A549 treated with AZD9567 at 1 μM for 4 hours (cell line): ENCODE measurements around the gene AKR1C1. TPM values are rescaled to one million over a fixed set of nuclear protein-coding genes. Genes with fewer than 3 reads are reported as not detected.

ENCODE experiments used
- total RNA-seq: library from RNA; stranded (reverse); fragments of 200-300 nt; extraction: Qiagen RNA extraction; gene quantifications from 5 replicates; pipeline ENCODE4 v1.2.3, GENCODE V29; 2022; ENCODE audit not compliant: insufficient read depth

The AKR1C1 gene
- total RNA-seq: 469 to 596 TPM (median 558 TPM) in 5 replicates

GRCh38 chr10:4962876-4963814, at the start of gene AKR1C1:
Gene AKR1C1, plus strand, starts transcription at chr10:4963415. Its CDS starts 30 bp downstream, at chr10:4963445.

GRCh38 chr10:5003127-5004029, 40.2 kb downstream of the AKR1C1 start, which contains the start of gene AKR1C2:
Gene AKR1C2, minus strand, starts transcription at chr10:5003857. Its CDS starts 22 bp downstream, at chr10:5003835.

Other genes starting within 250 kb of the AKR1C1 start
- gene AKR1E2, start 137.2 kb upstream of the AKR1C1 start, total RNA-seq: 5.6 to 10.8 TPM (median 6.6 TPM) in 5 replicates
- 3,087 to 4,133 TPM (median 3,375 TPM) in 5 replicates for gene AKR1C2, start 40.4 kb downstream of the AKR1C1 start, total RNA-seq
- 1,050 to 1,184 TPM (median 1,129 TPM) in 5 replicates for gene AKR1C3, start 131.0 kb downstream of the AKR1C1 start, total RNA-seq
- gene AKR1C8, start 221.7 kb downstream of the AKR1C1 start, total RNA-seq: 0.10 to 0.14 TPM (median 0.12 TPM) in 4 of 5 replicates, not detected in the other
- gene AKR1C4, start 233.4 kb downstream of the AKR1C1 start, total RNA-seq: 0.17 to 0.41 TPM (median 0.27 TPM) in 4 of 5 replicates, not detected in the other